HL-60/S4 treated with retinoic acid at 250 ng/mL for 4 days and 3 days (cell line): ENCODE results near the gene GUCY2D.

Source experiments
- in situ Hi-C: fragments of 300-500 bp; cut with MboI; formaldehyde crosslinking; loops from 2 replicates; pipeline ENCODE4 v1.7.0; 2022; ENCODE audit warnings: low sequenced_read_pairs

GUCY2D gene

GRCh38 chr17:8062435-8062806, 60.0 kb downstream of the GUCY2D start:
- in situ Hi-C loops: loop anchor here (25.0 kb wide), 1 partner anchor 700 kb away; the partner anchor contains the start of gene SPDYE4

GRCh38 chr17:8062807-8063483, 60.5 kb downstream of the GUCY2D start:
- in situ Hi-C loops: loop anchor here (25.0 kb wide), 1 partner anchor 699 kb away; the partner anchor contains the start of gene SPDYE4

- in situ Hi-C loops: loop anchor here (25.0 kb wide), 1 partner anchor 698 kb away; the partner anchor contains the start of gene SPDYE4
Measured at GRCh38 chr17:8063761-8064534, 61.5 kb downstream of the GUCY2D start.

- in situ Hi-C loops: loop anchor here (25.0 kb wide), 1 partner anchor 698 kb away; the partner anchor contains the start of gene SPDYE4
Measured at GRCh38 chr17:8064561-8065019, 62.2 kb downstream of the GUCY2D start.

- in situ Hi-C loops: loop anchor here (25.0 kb wide), 1 partner anchor 695 kb away; the partner anchor contains the start of gene SPDYE4
Measured at GRCh38 chr17:8066841-8067775, 64.7 kb downstream of the GUCY2D start.

- in situ Hi-C loops: loop anchor here (25.0 kb wide), 1 partner anchor 694 kb away; the partner anchor contains the start of gene SPDYE4
Measured at GRCh38 chr17:8067806-8068205, 65.4 kb downstream of the GUCY2D start.

- in situ Hi-C loops: loop anchor here (25.0 kb wide), 1 partner anchor 693 kb away; the partner anchor contains the start of gene SPDYE4
Measured at GRCh38 chr17:8068736-8069586, 66.5 kb downstream of the GUCY2D start.

- in situ Hi-C loops: loop anchor here (25.0 kb wide), 1 partner anchor 693 kb away; the partner anchor contains the start of gene SPDYE4
Measured at GRCh38 chr17:8069587-8069860, 67.1 kb downstream of the GUCY2D start.
